CD4-positive, alpha-beta T cell (primary cell): ENCODE measurements around the gene TAF11L14. TPM values are rescaled to one million over a fixed set of nuclear protein-coding genes. Genes with fewer than 3 reads are reported as not detected.
"Not testable (repeated sequence)": the region's sequence is repeated elsewhere in the genome, so short reads cannot be mapped to it uniquely, and the experiment has no call there.

ENCODE experiments used
- ATAC-seq: fragments of 200-7000 bp; cut with Tn5 transposase; one replicate; pipeline ENCODE4 v1.10.0; 2022; ENCODE audit warnings: mild to moderate bottlenecking; ENCODE audit not compliant: poor library complexity
- CTCF ChIA-PET: fragments of 350-600 bp; sonication (Branson Sonifier 250); formaldehyde crosslinking; loops from one replicate; lab custom pipeline; 2021; ENCODE audit warnings: antibody characterized with exemption, inconsistent platforms; lab: Charles Lee
- POLR2A ChIA-PET: fragments of 350-600 bp; sonication (Branson Sonifier 250); formaldehyde crosslinking; loops from one replicate; lab custom pipeline; 2021; ENCODE audit warnings: antibody characterized with exemption, inconsistent platforms; lab: Charles Lee
- DNase-seq, 14 experiments: peaks; one replicate each; pipeline ENCODE4 v3.0.0-alpha.2; 2013 to 2020; ENCODE audit warnings: mixed read lengths in 2 of 14
- H3K27ac ChIP-seq, 2 donors: one replicate each; pipeline versions ENCODE4 v1.5.1 to v1.7.0; 2013; ENCODE audit warnings: low read length in 2 of 2, low read depth in 1 of 2, mild to moderate bottlenecking in 1 of 2
- H3K27me3 ChIP-seq, 2 experiments: 1 replicate in 1 of 2; 2 replicates in 1 of 2; pipeline versions ENCODE4 v1.6.1 to v1.7.0; 2013; ENCODE audit warnings: low read length in 2 of 2, control low read depth in 1 of 2, mild to moderate bottlenecking in 1 of 2, moderate library complexity in 1 of 2; ENCODE audit not compliant: insufficient read depth in 2 of 2, control insufficient read depth in 1 of 2
- H3K36me3 ChIP-seq: one replicate; pipeline ENCODE4 v1.6.1; 2013; ENCODE audit warnings: low read length, control low read depth; ENCODE audit not compliant: insufficient read depth
- H3K4me1 ChIP-seq: one replicate; pipeline ENCODE4 v1.6.1; 2013; ENCODE audit warnings: low read length, control low read depth; ENCODE audit not compliant: insufficient read depth
- H3K4me3 ChIP-seq: one replicate; pipeline ENCODE4 v1.5.1; 2013; ENCODE audit warnings: mild to moderate bottlenecking, low read length, moderate library complexity
- H3K9me3 ChIP-seq, 2 experiments: 1 replicate in 1 of 2; 2 replicates in 1 of 2; pipeline versions ENCODE4 v1.6.1 to v1.7.0; 2013; ENCODE audit warnings: low read length in 2 of 2, mild to moderate bottlenecking in 2 of 2, control low read depth in 1 of 2, moderate library complexity in 1 of 2; ENCODE audit not compliant: control insufficient read depth in 1 of 2, insufficient read depth in 1 of 2
- H3K27ac Mint-ChIP-seq: one replicate; pipeline ENCODE4 v1.8.0; 2020; ENCODE audit warnings: mixed read lengths
- H3K27me3 Mint-ChIP-seq: one replicate; pipeline ENCODE4 v1.8.0; 2021; ENCODE audit warnings: mixed read lengths
- H3K36me3 Mint-ChIP-seq: one replicate; pipeline ENCODE4 v1.8.0; 2021; ENCODE audit warnings: low read depth, mixed read lengths
- H3K4me1 Mint-ChIP-seq: one replicate; pipeline ENCODE4 v1.8.0; 2021; ENCODE audit warnings: low read depth, mixed read lengths
- H3K4me3 Mint-ChIP-seq: one replicate; pipeline ENCODE4 v1.8.0; 2020; ENCODE audit warnings: mild to moderate bottlenecking, mixed read lengths
- H3K9me3 Mint-ChIP-seq: one replicate; pipeline ENCODE4 v1.8.0; 2020; ENCODE audit warnings: mixed read lengths
- CTCF ChIP-seq: fragments of 200-600 bp; IDR thresholded peaks from one replicate; pipeline ENCODE4 v1.8.0; 2022; ENCODE audit warnings: antibody characterized with exemption, mild to moderate bottlenecking
- intact Hi-C, 2 experiments: fragments of 100-400 bp; cut with DNase I in 1 of 2; cut with micrococcal nuclease in 1 of 2; formaldehyde crosslinking; loops; one replicate each; pipeline versions ENCODE4 v1.15.1 to v1.9.0; 2023 to 2025; cut with DNase I, micrococcal nuclease
- polyA plus RNA-seq, 2 donors: library from polyadenylated mRNA; unstranded; fragments of 120-200 nt; gene quantifications; one replicate each; pipeline ENCODE4 v1.2.1, GENCODE V29; 2013
- total RNA-seq, 174 experiments: library from RNA in 2 of 174; stranded (reverse) in 2 of 174; gene quantifications; one replicate each; pipeline ENCODE4 v1.2.3 and lab custom pipeline; 2021 to 2026

The TAF11L14 gene
- not detected for total RNA-seq
- polyA plus RNA-seq (2013, experiment 1 of 2), result not detected
- polyA plus RNA-seq (2013, experiment 2 of 2), result not detected
- 0 reads per million in 172 experiments for total RNA-seq (lab: John Stamatoyannopoulos, UW)

- H3K36me3 ChIP-seq, result no peaks in the 10 kb centered on the region
- Mint-ChIP-seq H3K27ac (no peak within 1 kb of the TSS), H3K27me3 (no peaks in the 10 kb centered on the region), H3K4me3 (no peak within 1 kb of the TSS), H3K4me1 (no peaks in the 10 kb centered on the region), H3K36me3 (no peaks in the 10 kb centered on the region), H3K9me3 (no peaks in the 10 kb centered on the region)
- TF ChIP-seq CTCF, result no peak
- H3K27ac ChIP-seq, result no peak within 1 kb of the TSS
- DNase-seq (no peak), ATAC-seq (no peak)
- H3K9me3 ChIP-seq, result no peaks in the 10 kb centered on the region
- H3K4me3 ChIP-seq, result no peak within 1 kb of the TSS
- intact Hi-C loops, result no loop called here
- no peaks in the 10 kb centered on the region for H3K27me3 ChIP-seq
- ChIA-PET CTCF (no interaction called here), POLR2A (no interaction called here)
- no peaks in the 10 kb centered on the region for H3K4me1 ChIP-seq
Observed at GRCh38 chr5:17634160-17634559, at the start of gene TAF11L14. Gene TAF11L14 (plus strand): TSS chr5:17634460.

- H3K4me1 ChIP-seq, H3K4me3 Mint-ChIP-seq, CTCF ChIA-PET, DNase-seq, ATAC-seq, H3K36me3 Mint-ChIP-seq, H3K27me3 ChIP-seq, H3K9me3 ChIP-seq, H3K27me3 Mint-ChIP-seq, POLR2A ChIA-PET, H3K4me1 Mint-ChIP-seq, H3K4me3 ChIP-seq, H3K27ac ChIP-seq, H3K36me3 ChIP-seq, intact Hi-C loops, H3K9me3 Mint-ChIP-seq, H3K27ac Mint-ChIP-seq: not testable (repeated sequence)
Observed at GRCh38 chr5:17585658-17586057, 48.6 kb upstream of the TAF11L14 start, which contains the start of gene TAF11L7. Gene TAF11L7 (minus strand): TSS chr5:17585758.

GRCh38 chr5:17590860-17591259 lies 43.4 kb upstream of the TAF11L14 start, which contains the start of gene TAF11L8:
Gene TAF11L8 (minus strand): TSS chr5:17590960.
- POLR2A ChIA-PET, H3K4me1 Mint-ChIP-seq, H3K36me3 Mint-ChIP-seq, H3K27me3 Mint-ChIP-seq, H3K27ac ChIP-seq, ATAC-seq, H3K9me3 Mint-ChIP-seq, H3K4me3 Mint-ChIP-seq, H3K27ac Mint-ChIP-seq, H3K36me3 ChIP-seq, DNase-seq, H3K27me3 ChIP-seq, H3K4me3 ChIP-seq, CTCF ChIA-PET, H3K9me3 ChIP-seq, H3K4me1 ChIP-seq, intact Hi-C loops: not testable (repeated sequence)

- H3K4me1 ChIP-seq, H3K9me3 ChIP-seq, ATAC-seq, H3K27me3 Mint-ChIP-seq, H3K27ac ChIP-seq, CTCF ChIA-PET, H3K4me3 Mint-ChIP-seq, POLR2A ChIA-PET, H3K27me3 ChIP-seq, intact Hi-C loops, H3K9me3 Mint-ChIP-seq, H3K27ac Mint-ChIP-seq, H3K36me3 ChIP-seq, DNase-seq, H3K4me3 ChIP-seq, H3K36me3 Mint-ChIP-seq, H3K4me1 Mint-ChIP-seq: not testable (repeated sequence)
Observed at GRCh38 chr5:17594255-17594654, 40.0 kb upstream of the TAF11L14 start, which contains the start of gene TAF11L9. Gene TAF11L9 (minus strand): TSS chr5:17594394.

- intact Hi-C loops, H3K27me3 Mint-ChIP-seq: not testable (repeated sequence)
Observed at GRCh38 chr5:17597728-17598127, 36.5 kb upstream of the TAF11L14 start, which contains the start of gene TAF11L10. Gene TAF11L10 (minus strand): TSS chr5:17597828.

GRCh38 chr5:17603880-17604279 lies 30.4 kb upstream of the TAF11L14 start, which contains the start of gene TAF11L11:
Gene TAF11L11 (plus strand): TSS chr5:17604183.
- POLR2A ChIA-PET, DNase-seq, H3K36me3 Mint-ChIP-seq, H3K27me3 Mint-ChIP-seq, H3K4me3 ChIP-seq, intact Hi-C loops, H3K9me3 Mint-ChIP-seq, H3K4me3 Mint-ChIP-seq, H3K4me1 ChIP-seq, H3K27me3 ChIP-seq, ATAC-seq, H3K27ac ChIP-seq, H3K4me1 Mint-ChIP-seq, CTCF ChIA-PET, H3K27ac Mint-ChIP-seq, H3K36me3 ChIP-seq: not testable (repeated sequence)
- peaks cover 0 to 10% of the 10 kb centered on the region in 2 experiments for H3K9me3 ChIP-seq

More at GRCh38 chr5:17597728-17598127, 36.5 kb upstream of the TAF11L14 start, which contains the start of gene TAF11L10:
- DNase-seq, H3K4me3 ChIP-seq, H3K4me1 Mint-ChIP-seq, H3K4me3 Mint-ChIP-seq, H3K27ac Mint-ChIP-seq, POLR2A ChIA-PET, H3K36me3 Mint-ChIP-seq, H3K9me3 ChIP-seq, H3K9me3 Mint-ChIP-seq, CTCF ChIA-PET, H3K36me3 ChIP-seq, H3K27ac ChIP-seq, ATAC-seq, H3K4me1 ChIP-seq, H3K27me3 ChIP-seq: not testable (repeated sequence)
